Left forelimb (tissue), 1 donor: ENCODE data around the gene SORCS2.
A peak's percentile ranks its signal among the peaks of the same experiment; 100 is the strongest.

ENCODE experiments used
- DNase-seq: peaks from one replicate; pipeline ENCODE4 v3.0.0-alpha.2; 2018; ENCODE audit warnings: low spot score

Gene SORCS2

DNA sequence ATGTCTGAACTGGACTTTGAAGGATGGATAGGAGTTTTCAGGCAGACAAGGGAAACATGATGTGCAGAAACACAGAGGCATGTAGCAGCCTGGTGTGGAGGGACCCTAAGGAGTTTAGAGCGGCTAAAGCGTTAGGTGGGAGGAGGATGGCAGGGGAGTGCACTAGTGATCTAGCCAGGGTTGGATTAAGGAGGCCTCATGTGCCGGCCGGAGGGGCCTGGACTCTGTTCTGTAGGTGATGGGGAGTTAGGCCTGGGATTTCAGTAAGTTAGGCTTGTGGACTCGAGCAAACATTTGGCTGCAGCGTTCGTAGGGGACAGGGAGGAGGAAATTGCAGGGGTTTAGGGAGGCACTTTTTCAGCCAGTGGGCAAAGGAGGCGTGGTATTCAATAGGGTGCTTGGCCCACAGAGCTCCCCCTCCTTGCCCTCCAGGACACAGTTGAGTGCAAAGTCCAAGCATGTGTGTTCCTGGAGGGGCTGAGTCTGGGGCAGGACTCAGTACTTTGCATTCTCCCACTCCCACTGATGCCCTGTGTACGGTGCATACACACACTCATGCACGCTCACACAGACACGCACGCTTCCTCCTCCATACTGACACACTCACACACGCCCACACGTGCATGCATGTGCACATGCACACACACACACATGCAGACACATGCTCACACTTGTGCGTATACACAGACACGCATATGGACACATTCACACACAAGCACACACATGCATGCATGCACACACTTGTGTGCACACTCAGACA lies 223.8 kb downstream of the SORCS2 start:
- DNase-seq = peak; percentile 20

DNA sequence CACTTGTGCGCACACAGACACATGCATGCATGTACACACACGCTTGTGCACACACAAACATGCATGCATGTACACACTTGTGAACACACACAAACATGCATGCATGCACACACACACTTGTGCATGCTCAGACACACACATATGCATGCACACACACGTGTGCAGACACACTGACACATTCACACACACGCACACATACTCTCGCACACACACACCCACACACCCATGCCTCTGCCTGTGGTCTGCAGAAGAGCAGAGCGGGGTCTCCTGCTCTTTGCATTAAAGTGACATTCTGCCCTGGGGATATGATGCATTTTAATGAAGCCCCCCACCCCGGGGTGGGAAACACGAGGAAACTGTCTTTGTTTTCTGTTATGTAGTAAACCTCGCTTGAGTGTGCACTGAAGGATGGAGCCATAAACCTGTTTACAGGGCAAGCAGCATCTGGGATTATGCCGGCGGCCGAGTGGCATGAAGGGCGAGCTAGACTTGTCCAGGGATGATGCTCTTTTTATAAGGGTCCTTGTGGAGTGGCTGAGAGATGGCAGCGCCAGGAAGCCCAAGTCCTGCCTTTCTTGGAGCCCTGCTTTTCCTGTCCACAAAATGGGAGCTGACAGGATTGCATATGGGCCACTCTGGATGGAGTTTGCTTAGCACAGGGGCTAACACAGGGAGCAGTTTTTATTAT lies 224.6 kb downstream of the SORCS2 start:
- peak; percentile 40 for DNase-seq

DNA sequence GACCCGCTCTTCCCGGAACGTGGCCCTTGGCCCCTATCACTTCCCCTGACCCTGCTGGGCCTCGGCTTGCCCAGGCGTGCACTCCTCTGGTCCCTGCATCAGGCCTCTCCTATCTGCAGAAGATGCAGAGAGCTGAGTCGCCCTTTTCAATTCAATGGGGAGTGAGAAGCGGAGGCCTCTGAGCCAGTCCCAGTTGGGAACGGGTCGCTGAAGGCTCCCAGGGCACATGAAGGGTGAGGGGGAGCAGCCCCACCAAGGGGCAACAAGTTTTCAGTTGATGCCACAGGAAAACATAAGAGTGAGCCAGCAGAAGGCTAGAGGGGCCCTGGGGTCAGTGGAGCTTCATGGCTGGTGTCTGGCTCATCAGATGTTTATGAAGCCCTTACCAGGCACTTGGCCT lies 225.3 kb downstream of the SORCS2 start:
- DNase-seq = peak; percentile 55

DNA sequence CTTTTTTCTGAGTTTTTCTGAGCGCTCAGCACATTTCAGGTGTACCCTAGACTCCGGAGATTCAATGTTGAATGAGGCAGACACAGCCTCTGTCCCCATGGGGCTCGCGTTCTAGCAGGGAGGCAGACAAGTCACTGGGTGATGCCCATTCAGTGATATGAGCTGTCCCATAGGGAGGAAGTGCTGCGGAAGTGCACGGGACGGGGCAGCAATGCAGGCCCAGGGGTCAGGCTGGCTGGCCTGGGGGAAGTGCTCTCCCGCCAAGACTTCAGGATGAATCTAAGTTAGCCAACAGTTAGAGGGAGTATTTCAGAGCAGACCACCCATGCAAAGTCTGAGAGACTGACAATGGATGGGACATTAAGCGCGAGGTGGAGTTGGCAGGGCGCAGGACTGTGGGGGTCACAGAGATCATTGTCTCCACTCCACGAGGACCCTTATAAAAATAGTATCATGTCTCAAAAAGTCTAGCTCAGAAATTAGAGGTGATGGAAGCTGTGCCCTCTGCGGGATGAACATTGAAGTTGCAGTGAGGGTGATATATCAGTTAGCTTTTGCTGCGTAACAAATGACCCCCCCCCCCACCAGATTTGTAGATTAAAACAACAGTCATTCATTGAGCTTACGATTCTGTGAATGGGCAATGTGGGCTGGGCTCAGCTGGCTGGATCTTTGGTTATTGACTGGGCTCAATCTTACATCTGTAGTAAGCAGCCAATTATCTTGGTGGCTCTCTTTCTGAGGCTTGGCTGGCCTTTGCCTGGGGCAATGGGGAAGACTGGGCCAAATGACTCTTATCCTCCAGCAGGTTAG lies 226.0 kb downstream of the SORCS2 start:
- DNase-seq = peak; percentile 37

DNA sequence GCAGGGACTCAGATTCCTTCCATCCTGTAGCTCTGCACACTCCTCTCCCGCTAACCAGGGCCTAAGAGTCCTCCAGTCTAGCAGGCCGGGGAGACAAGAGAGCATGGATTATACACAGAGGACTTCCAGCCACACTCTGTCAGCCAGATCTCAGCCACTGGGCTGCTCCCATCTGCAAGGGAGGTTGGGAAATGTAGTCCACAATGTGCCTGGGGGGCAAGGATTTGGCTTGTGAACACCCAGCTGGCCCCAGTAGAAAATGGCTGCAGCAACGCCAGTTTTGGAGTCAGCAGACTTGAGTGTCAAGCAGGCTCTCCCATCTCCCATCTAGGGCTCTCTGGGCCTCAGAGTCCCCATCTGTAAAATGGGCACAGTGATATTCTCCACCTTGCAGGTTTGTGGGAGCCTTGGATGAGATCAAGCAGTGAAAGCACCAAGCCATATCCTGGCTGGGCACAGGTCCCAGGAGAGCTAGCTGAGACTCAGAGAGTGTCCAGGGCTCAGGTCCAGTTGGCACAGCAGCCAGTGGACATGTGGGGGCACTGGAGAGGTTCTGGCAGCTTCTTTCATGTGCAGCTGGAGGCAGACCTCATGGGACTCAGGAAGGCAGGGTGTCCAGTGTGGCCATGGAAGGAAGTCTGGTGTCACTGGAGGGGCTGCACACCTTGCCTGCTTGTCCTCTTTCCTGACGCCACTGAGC lies 227.8 kb downstream of the SORCS2 start:
- DNase-seq = peak; percentile 56

DNA sequence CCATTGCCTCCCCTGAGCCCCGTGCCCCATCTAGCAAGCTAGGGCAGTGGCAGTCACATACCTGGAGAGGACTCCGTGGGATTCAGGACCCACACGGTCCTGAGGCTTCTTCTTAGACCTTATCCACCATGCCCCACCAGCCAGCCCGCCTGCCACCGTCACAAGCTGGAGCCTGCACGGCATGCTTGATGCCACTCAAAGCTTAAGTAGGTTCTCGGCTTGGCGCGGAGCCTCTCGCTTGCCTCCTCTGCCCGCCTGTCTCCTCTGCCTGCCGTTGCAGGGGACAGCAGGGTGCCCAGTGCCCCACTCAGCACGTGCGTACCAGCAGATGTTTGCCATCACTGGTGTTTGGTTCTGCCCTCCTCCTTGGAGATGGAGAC lies 228.3 kb downstream of the SORCS2 start:
- DNase-seq = no peak

DNA sequence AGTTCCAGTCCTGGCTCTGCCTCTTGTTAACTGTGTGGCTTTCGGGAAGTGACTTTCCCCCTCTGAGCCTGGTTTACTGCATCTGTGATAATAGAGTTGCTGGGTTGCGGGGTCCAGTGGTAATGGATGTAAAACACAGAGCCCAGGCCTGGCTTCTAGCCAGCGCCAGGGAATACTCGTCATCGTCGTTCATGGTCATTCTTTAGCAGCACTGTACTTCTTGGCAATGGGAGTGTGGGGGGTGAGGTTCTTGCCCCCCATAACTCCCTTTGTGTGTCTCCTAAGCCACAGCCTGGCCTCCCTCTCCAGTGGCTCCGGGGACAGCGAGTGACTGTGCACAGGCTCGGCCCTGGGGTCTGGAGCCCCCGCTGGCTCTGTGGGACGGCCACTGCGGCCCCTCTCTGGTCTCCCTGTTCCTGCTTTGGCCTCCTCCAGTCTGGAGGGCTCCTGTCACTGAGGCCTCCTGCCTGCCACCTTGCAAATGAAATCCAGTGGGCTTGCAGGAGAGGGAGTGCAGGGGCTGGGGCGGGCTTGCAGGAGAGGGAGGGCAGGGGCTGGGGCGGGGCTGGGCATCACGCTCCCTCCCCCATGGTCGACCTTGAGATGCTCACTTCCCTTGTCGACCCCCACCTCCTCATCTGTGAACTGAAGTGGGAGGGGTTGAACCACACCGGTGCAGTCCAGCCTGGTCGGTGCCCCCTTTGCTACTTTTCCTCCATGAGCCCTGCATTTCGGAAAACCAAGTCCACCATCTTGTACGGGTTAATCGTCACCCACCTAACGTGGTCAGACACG lies 229.2 kb downstream of the SORCS2 start:
- DNase-seq = peak; percentile 42

DNA sequence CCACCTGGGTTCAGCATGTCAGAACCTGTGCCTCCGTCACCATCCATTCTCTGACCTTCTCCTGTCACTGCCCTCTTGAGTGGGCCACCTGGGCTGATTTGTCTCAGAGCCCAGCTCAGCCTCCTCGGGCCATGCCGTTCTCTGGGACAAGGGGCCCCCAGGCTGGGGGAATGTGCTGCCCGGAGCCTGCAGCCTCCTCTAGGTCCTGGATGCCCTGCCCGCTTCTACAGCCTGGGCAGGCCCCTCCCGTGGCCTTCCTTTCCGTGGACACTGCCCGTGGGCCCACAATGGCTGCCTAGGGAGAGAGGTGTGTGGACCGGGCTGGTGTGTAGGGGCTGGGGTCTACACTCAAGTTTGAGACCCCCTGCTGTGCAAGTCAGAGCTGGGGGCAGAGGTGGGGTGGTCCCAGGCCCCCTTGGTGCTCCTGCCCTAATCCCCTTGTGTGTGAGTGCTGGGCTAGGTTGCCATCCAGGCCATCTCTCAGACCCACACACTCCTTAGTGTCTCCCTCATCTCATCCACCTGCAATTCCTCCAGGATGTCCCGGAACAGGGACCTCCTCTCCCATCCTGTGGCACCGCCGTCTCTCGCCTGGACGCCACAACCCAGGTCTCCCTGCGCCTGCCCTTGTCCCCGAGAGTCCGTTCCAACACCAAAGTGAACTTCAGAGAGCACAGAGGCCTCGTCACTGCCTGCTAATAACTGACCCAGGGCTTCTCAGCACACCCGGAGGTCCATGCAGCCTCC lies 230.0 kb downstream of the SORCS2 start:
- peak; percentile 52 for DNase-seq

DNA sequence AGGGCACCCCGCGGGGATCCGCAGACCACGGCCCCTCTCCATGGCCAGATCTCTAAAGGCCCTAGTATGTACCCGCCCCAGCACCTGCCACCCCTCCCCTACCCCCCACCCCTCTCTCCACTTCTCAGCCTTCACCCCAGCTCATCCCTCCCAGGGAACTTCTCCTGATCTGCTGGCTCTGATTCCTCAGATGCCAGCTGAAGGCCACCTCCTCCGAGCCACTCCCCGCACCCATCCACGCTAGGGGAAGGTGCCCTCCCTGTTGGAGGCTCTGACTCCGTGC lies 230.5 kb downstream of the SORCS2 start:
- no peak for DNase-seq

DNA sequence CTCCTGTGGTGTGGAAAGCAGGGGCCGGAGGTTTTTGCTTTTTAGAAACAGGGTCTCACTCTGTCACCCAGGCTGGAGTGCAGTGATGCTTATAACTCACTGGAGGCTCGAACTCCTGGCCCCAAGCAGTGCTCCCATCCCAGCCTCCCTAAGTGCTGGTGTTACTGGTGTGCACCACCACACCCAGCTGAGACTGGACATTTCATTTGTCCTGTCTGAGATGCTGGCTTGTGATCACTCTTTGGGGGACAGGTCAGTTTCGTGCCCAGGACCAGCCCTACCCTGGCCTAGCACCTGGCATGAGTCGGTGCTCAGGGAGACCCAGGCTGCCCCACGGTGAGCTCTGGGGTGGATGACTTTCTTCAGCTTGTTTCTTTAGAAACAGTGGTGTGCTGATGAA lies 231.1 kb downstream of the SORCS2 start:
- no peak for DNase-seq

DNA sequence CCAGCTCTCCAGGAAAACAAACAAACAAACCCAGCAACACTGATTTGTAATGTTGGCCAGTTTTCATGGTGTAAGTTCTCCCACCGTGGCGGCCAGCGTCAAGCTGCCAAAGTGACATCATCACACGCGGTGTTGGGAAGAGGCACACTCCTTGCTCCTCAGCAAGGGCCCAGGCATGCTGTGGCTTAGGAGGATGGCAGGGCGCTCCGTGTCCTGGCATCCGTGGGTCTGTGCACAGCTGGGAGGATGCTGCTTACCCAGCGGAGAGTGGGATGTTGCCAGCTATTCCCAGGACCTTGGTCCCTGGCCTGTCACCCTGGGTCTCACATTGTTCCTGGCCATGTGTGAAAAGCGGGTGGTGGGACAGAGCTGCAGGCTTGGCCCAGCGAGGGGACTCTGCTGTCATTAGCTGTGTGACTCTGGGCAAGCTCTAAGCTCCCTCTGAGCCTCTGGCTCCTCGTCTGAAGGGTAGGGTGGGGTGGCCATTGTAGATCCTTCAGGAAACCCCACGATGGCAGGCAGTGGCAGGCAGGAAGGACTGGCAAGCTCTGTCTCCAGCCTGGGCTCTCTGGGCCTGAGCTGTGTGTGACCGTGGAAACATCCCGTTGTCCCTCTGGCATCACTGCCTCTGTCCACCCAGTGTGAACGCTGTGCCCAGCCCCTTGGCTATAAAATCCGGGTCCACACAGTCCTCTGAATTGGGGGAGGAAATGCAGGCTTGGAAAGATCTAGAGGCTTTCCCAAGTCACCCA lies 231.6 kb downstream of the SORCS2 start:
- DNase-seq = peak; percentile 66

DNA sequence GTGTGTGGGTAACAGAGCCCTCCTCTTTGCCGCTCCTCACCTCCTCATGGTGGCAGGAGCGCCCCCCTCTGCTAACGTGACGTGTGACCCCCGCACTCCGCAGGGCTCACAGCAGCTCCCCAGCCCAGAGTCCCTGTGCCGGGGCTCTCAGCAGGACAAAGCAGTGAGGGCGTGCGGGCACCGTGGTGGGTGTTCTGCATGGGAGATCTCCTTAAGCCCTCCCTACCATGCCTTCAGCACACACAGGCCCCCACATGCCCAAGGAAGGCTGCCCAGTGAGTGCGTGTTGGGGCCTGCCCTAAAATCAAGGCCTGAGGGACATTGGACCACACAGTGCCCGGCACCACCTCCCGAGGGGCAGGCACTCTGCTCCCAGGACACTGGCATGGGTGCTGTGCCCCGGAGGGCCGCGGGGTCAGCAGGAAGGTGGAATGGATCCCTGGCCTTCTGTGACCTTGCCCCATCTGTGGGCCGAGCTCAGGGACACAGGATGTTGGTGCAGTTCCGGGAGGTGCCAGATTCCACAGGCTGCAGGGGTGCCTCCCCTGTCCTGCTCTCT lies 232.3 kb downstream of the SORCS2 start:
- DNase-seq = no peak

DNA sequence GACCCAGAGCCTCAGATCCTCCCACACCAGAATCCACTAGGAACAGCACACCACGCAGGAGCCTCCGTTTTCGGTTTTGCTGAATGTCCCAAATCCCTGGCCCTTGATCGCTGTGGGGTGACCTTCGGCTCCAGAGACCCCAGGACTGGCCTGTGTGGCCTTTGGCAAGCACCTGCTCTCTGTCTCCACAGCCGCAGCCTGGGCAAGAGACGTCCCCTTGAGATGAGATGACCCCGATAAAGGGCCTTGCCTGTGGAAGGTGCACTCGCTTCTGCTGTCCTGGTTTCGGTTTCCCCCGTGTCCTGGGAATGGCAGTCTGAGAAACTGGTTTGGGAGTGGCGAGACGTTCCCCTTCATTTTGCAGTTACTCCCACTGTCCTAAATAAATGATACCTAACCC lies 232.8 kb downstream of the SORCS2 start:
- peak; percentile 62 for DNase-seq

DNA sequence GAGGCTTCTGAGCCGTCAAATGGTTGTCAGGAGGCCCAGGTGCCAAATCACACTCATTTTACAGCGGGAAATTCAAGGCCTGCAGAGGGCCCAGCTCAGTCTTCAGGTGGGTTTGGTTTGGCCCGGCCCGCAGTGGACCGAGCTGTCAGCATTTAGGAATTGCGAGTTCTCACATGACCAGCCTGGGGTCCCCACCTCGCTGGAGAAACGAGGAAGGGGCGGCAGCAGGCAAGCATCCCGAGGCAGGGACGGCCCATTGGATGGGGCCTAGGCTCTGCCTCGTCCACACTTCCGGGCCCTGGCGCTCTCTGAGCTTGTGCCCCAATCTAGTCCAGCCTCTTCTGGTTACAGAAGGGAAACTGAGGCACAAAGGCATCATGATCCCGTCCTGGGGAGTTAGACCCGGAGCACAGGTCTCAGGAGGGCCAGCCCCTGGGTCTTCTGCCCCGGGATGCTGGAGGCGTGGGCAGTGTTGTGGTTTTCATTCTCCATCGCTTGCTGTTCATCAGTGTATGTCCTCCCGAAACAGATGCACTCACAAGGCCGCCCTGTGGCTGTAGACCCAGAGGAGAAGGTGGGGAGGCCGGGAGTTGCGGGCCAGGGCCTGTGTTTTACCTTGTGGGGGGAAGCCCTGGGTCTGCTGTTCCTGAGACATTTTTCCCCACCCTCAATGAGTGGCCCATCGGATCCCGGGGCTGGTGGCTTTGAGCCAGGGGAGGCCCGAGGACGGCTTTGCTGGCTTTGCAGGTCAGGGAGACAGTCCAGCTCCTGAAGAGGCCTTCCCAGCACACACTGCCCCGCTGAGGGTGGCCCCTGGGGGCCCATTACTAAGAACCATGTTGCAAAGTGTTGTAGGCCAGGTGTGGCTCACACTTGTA lies 233.5 kb downstream of the SORCS2 start:
- peak; percentile 54 for DNase-seq

DNA sequence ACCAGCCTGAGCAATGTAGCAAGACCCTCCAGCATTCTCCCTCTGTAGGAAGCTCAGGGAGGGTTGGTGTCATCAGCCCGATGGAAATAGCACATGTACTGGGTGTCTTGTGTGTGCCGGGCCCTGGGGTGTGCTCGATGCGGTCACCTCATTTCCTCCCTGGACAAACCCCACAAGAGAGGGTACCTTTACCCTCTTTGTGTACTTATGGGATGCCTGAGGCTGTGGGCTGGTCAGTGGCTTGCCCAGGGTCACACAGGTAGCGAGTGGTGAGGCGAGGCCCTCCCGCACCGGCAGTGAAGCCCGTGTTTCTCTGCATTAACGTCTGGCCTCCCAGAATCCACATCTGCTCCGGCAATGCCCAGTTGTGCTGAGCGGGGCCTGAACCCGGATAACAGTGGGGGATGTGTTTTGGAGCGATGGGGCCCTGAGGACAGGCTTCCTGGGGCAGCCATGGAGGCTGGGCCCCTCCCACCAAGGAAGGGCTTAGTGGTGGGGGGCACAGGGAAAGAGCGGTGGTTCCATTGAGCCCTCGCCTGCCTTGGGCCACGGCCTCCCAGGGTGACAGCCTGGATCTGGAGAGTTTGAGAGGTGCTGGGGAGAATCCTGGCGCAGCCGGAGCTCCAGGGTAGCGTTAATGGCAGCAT lies 234.3 kb downstream of the SORCS2 start:
- DNase-seq = peak; percentile 57

DNA sequence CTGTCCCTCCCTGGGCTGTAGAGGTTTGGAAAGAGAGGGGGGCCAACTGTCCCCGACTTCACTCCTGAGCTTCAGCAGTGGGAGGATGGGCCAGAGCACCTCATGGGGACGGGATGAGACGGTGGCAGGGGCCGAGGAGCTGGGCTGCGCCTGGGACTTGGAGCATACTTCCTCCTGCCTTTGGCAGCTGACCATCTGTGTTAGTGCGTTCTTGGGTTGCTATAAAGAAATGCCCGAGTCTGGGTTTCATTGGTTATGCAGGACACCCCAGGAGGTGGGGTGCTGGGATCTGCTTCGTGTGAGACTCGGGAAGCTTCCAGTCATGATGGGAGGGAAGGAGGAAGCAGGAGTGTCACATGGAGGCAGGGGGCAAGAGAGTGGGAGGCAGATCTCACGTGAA lies 235.0 kb downstream of the SORCS2 start:
- no peak for DNase-seq

DNA sequence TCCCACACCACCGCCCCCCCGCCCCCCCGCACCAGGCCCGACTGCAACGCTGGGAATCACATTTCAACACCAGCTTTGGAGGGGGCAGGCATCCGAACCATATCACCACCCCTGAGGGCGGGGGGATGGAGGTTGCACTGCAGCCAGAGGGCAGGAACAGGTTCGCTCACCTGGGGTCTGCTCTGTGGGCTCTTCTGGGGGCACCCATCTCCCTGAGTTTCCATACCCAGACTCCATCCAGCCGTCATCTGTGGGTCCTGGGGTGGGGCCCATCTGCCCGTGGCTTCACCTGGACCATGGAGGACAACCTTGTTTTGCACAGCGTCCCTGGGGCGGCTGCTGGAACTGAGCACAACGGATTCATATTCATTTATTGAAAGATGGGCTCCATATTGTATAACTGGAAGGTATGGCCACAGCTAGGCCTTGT lies 235.5 kb downstream of the SORCS2 start:
- DNase-seq = peak; percentile 58
